Liver (tissue), 9 donors: ENCODE data around the gene PCDHGA3. TPM values are rescaled to one million over a fixed set of nuclear protein-coding genes. Genes with fewer than 3 reads are reported as not detected.

Experiments
- DNase-seq: peaks from one replicate; pipeline ENCODE4 v3.0.0-alpha.2; 2017; ENCODE audit warnings: low spot score
- H3K27ac ChIP-seq, 2 donors: one replicate each; pipeline ENCODE4 v1.7.0; 2013; ENCODE audit warnings: inconsistent platforms in 2 of 2, low read length in 2 of 2, control low read depth in 1 of 2, low read depth in 1 of 2, mild to moderate bottlenecking in 1 of 2
- H3K27me3 ChIP-seq, 4 donors: one replicate each; pipeline versions ENCODE4 v1.6.1 to v1.7.0; 2013; ENCODE audit warnings: low read length in 3 of 4, inconsistent platforms in 1 of 4, mild to moderate bottlenecking in 1 of 4, moderate library complexity in 1 of 4; ENCODE audit not compliant: control insufficient read depth in 4 of 4, insufficient read depth in 4 of 4
- H3K36me3 ChIP-seq, 4 donors: one replicate each; pipeline versions ENCODE4 v1.6.1 to v1.7.0; 2013; ENCODE audit warnings: low read length in 3 of 4, mild to moderate bottlenecking in 3 of 4, low read depth in 1 of 4, moderate library complexity in 1 of 4; ENCODE audit not compliant: control insufficient read depth in 4 of 4, insufficient read depth in 3 of 4
- H3K4me1 ChIP-seq, 4 donors: one replicate each; pipeline versions ENCODE4 v1.6.1 to v1.7.0; 2013; ENCODE audit warnings: low read length in 3 of 4, mild to moderate bottlenecking in 3 of 4, moderate library complexity in 1 of 4; ENCODE audit not compliant: control insufficient read depth in 4 of 4, insufficient read depth in 4 of 4
- H3K4me3 ChIP-seq, 3 donors: one replicate each; pipeline versions ENCODE4 v1.6.1 to v1.7.0; 2013; ENCODE audit warnings: low read length in 3 of 3, control low read depth in 1 of 3, low read depth in 1 of 3, mild to moderate bottlenecking in 1 of 3
- H3K9ac ChIP-seq, 2 donors: one replicate each; pipeline ENCODE4 v1.7.0; 2013; ENCODE audit warnings: low read length in 2 of 2, mild to moderate bottlenecking in 2 of 2, moderate library complexity in 2 of 2, control low read depth in 1 of 2, low read depth in 1 of 2
- H3K9me3 ChIP-seq, 4 donors: one replicate each; pipeline versions ENCODE4 v1.6.1 to v1.7.0; 2013; ENCODE audit warnings: low read length in 3 of 4; ENCODE audit not compliant: control insufficient read depth in 4 of 4
- ATF3 ChIP-seq: IDR thresholded peaks from 2 replicates; pipeline ENCODE4 v1.6.1; 2016; ENCODE audit warnings: antibody characterized with exemption
- CTCF ChIP-seq: fragments of 150-350 bp; IDR thresholded peaks from 2 replicates; pipeline ENCODE4 v1.5.1; 2017; ENCODE audit warnings: improper control_type of control experiment, low read depth, low read length; ENCODE audit not compliant: missing input control
- EGR1 ChIP-seq, 2 donors: IDR thresholded peaks; 2 replicates each; pipeline ENCODE4 v1.6.1; 2016 to 2018; ENCODE audit warnings: antibody characterized with exemption in 2 of 2, low read depth in 2 of 2
- FOXA1 ChIP-seq: IDR thresholded peaks from 2 replicates; pipeline ENCODE4 v1.6.1; 2016; ENCODE audit warnings: antibody characterized with exemption
- FOXA2 ChIP-seq: IDR thresholded peaks from 2 replicates; pipeline ENCODE4 v1.6.1; 2016; ENCODE audit warnings: antibody characterized with exemption
- GABPA ChIP-seq, 2 donors: IDR thresholded peaks in 1 of 2; conservative IDR thresholded peaks in 1 of 2; 2 replicates each; pipeline ENCODE4 v1.6.1; 2016; ENCODE audit warnings: antibody characterized with exemption in 2 of 2, mild to moderate bottlenecking in 1 of 2, moderate library complexity in 1 of 2
- HNF4A ChIP-seq, 2 donors: conservative IDR thresholded peaks; 2 replicates each; pipeline ENCODE4 v1.6.1; 2016; ENCODE audit warnings: antibody characterized with exemption in 2 of 2, mild to moderate bottlenecking in 2 of 2
- HNF4G ChIP-seq: IDR thresholded peaks from 2 replicates; pipeline ENCODE4 v1.6.1; 2016; ENCODE audit warnings: antibody characterized with exemption
- NR2F2 ChIP-seq: IDR thresholded peaks from 2 replicates; pipeline ENCODE4 v1.6.1; 2016; ENCODE audit warnings: antibody characterized with exemption
- RAD21 ChIP-seq, 2 donors: IDR thresholded peaks; 2 replicates each; pipeline ENCODE4 v1.6.1; 2016; ENCODE audit warnings: antibody characterized with exemption in 2 of 2, mild to moderate bottlenecking in 2 of 2
- REST ChIP-seq: IDR thresholded peaks from 2 replicates; pipeline ENCODE4 v1.6.1; 2016; ENCODE audit warnings: antibody characterized with exemption, mild to moderate bottlenecking
- SP1 ChIP-seq: IDR thresholded peaks from 2 replicates; pipeline ENCODE4 v1.6.1; 2018; ENCODE audit warnings: antibody characterized with exemption, mild to moderate bottlenecking
- TAF1 ChIP-seq: conservative IDR thresholded peaks from 2 replicates; pipeline ENCODE4 v1.6.1; 2016; ENCODE audit warnings: antibody characterized with exemption, mild to moderate bottlenecking
- YY1 ChIP-seq: IDR thresholded peaks from 2 replicates; pipeline ENCODE4 v1.6.1; 2016; ENCODE audit warnings: antibody characterized with exemption, mild to moderate bottlenecking
- WGBS: extraction: QIAGEN DNeasy Blood & Tissue Kit; methylation state at CpG from one replicate; pipeline ENCODE4 v1.1.7; 2013; 5-methylcytosine and 5-hydroxymethylcytosine counted together
- polyA plus RNA-seq, 2 donors: library from polyadenylated mRNA; stranded (reverse) in 1 of 2; unstranded in 1 of 2; fragments of 200-250 nt in 1 of 2; fragments of >200 nt in 1 of 2; fragmentation: Nextera tagmentation in 1 of 2; extraction: Ambion mirVana in 1 of 2; gene quantifications; one replicate each; pipeline versions ENCODE4 v1.2.1 to v1.2.3, GENCODE V29; 2013 to 2015
- total RNA-seq, 2 donors: library from RNA; depleted of rRNA; stranded (reverse); fragments of >200 nt; gene quantifications; one replicate each; pipeline ENCODE4 v1.2.3, GENCODE V29; 2014
- donor health status: healthy.
- donor health status: healthy.
- donor health status: healthy.
- donor health status: healthy.
- donor health status: healthy.

Gene PCDHGA3
- total and polyA plus RNA-seq, 4 donors: 0.09 to 0.59 (median 0.29) TPM

GRCh38 chr5:141362719-141363118, 19.1 kb downstream of the PCDHGA3 start:
- H3K9me3 ChIP-seq: peaks cover 42 to 79% (median 60%) of the 10 kb centered on the region in 4 donors
- H3K4me1 ChIP-seq: no peaks in the 10 kb centered on the region
- H3K9ac ChIP-seq: no peak overlapping the region
- DNase-seq: no peak
- no peak overlapping the region for H3K4me3 ChIP-seq
- no peaks in the 10 kb centered on the region for H3K36me3 ChIP-seq
- no peak overlapping the region for H3K27ac ChIP-seq
- TF ChIP-seq CTCF: no peak
- TF ChIP-seq TAF1: no peak
- no peak for TF ChIP-seq RAD21 (IDR thresholded peaks at IDR 0.05)
- no peak for TF ChIP-seq ATF3
- TF ChIP-seq FOXA1: no peak
- no peak for TF ChIP-seq GABPA (IDR thresholded peaks at IDR 0.05 in 1 of 2, conservative IDR thresholded peaks at IDR 0.05 in 1 of 2)
- TF ChIP-seq EGR1 (IDR thresholded peaks at IDR 0.05; ENCODE audit: low read depth in 2 of 2): no peak
- peaks cover 0 to 5% (median 0%) of the 10 kb centered on the region in 4 donors for H3K27me3 ChIP-seq

GRCh38 chr5:141363952-141364660, 20.5 kb downstream of the PCDHGA3 start, which contains the start of gene PCDHGA5:
Gene PCDHGA5 (plus strand): TSS chr5:141364162. CDS start chr5:141364331, 169 bp downstream.
- no peak for DNase-seq
- Histone ChIP-seq H3K36me3 (no peaks in the 10 kb centered on the region), H3K27me3 (peaks cover 0 to 5% (median 0%) of the 10 kb centered on the region in 4 donors), H3K9ac (no peak within 1 kb of the TSS), H3K27ac (no peak within 1 kb of the TSS), H3K4me3 (peak within 1 kb of the TSS in 2 of 3 donors; percentile 20 to 47), H3K9me3 (peaks cover 40 to 70% (median 58%) of the 10 kb centered on the region in 4 donors), H3K4me1 (no peaks in the 10 kb centered on the region)
- WGBS: 16% methylated on average over 34 of the region's 34 CpGs
- no peak for TF ChIP-seq NR2F2
- no peak for TF ChIP-seq TAF1
- TF ChIP-seq ATF3: no peak
- no peak for TF ChIP-seq GABPA (IDR thresholded peaks at IDR 0.05 in 1 of 2, conservative IDR thresholded peaks at IDR 0.05 in 1 of 2)
- TF ChIP-seq YY1: no peak
- no peak for TF ChIP-seq FOXA1
- TF ChIP-seq RAD21 (IDR thresholded peaks at IDR 0.05): no peak
- TF ChIP-seq HNF4A (conservative IDR thresholded peaks at IDR 0.05): no peak
- no peak for TF ChIP-seq FOXA2

GRCh38 chr5:141366016-141366896, 22.6 kb downstream of the PCDHGA3 start:
- peaks cover 40 to 75% (median 54%) of the 10 kb centered on the region in 4 donors for H3K9me3 ChIP-seq
- H3K27ac ChIP-seq: no peak overlapping the region
- peak overlapping the region in 2 of 3 donors; percentile 6 to 41 for H3K4me3 ChIP-seq
- peaks cover 0 to 5% (median 0%) of the 10 kb centered on the region in 4 donors for H3K27me3 ChIP-seq
- WGBS: 28% methylated on average over 46 of the region's 46 CpGs
- H3K4me1 ChIP-seq: no peaks in the 10 kb centered on the region
- H3K9ac ChIP-seq: no peak overlapping the region
- DNase-seq: no peak
- no peaks in the 10 kb centered on the region for H3K36me3 ChIP-seq
- TF ChIP-seq EGR1 (IDR thresholded peaks at IDR 0.05; ENCODE audit: low read depth in 2 of 2) (no peak), RAD21 (IDR thresholded peaks at IDR 0.05) (no peak), CTCF (no peak), YY1 (no peak), NR2F2 (no peak), FOXA1 (no peak), HNF4G (no peak), FOXA2 (no peak), REST (no peak), ATF3 (no peak), HNF4A (conservative IDR thresholded peaks at IDR 0.05) (no peak), SP1 (no peak), TAF1 (no peak)
